Kidney tubule cell (primary cell): Measurements from ENCODE around the gene MX1.
"Not testable (repeated sequence)": the region's sequence is repeated elsewhere in the genome, so short reads cannot be mapped to it uniquely, and the experiment has no call there.

Source experiments
- DNase-seq: peaks from one replicate; pipeline ENCODE4 v3.0.0-alpha.2; 2018; ENCODE audit warnings: low spot score

The MX1 gene

GRCh38 chr21:41407541-41408460, 18.2 kb upstream of the MX1 start:
- no peak for DNase-seq

GRCh38 chr21:41410361-41410760, 15.7 kb upstream of the MX1 start:
- DNase-seq: no peak

- DNase-seq: no peak
Measured at GRCh38 chr21:41410767-41411448, 15.1 kb upstream of the MX1 start.

- peak; percentile 62 for DNase-seq
Measured at GRCh38 chr21:41411449-41412089, 14.5 kb upstream of the MX1 start.

GRCh38 chr21:41417505-41417904, 8.5 kb upstream of the MX1 start:
- DNase-seq: not testable (repeated sequence)

- no peak for DNase-seq
Measured at GRCh38 chr21:41418393-41418792, 7.6 kb upstream of the MX1 start.

GRCh38 chr21:41418956-41419680, 6.9 kb upstream of the MX1 start:
- no peak for DNase-seq

GRCh38 chr21:41419921-41420862, 5.8 kb upstream of the MX1 start:
- DNase-seq: peak; percentile 90

GRCh38 chr21:41420998-41421397, 5.0 kb upstream of the MX1 start:
- not testable (repeated sequence) for DNase-seq

GRCh38 chr21:41422546-41423304, 3.3 kb upstream of the MX1 start:
- no peak for DNase-seq

- not testable (repeated sequence) for DNase-seq
Measured at GRCh38 chr21:41423305-41423636, 2.8 kb upstream of the MX1 start.

GRCh38 chr21:41425588-41425953, 468 bp upstream of the MX1 start:
- DNase-seq: no peak

GRCh38 chr21:41426676-41427404, 801 bp downstream of the MX1 start:
- no peak for DNase-seq

- no peak for DNase-seq
Measured at GRCh38 chr21:41427556-41427955, 1.5 kb downstream of the MX1 start.

- DNase-seq: no peak
Measured at GRCh38 chr21:41428311-41428710, 2.3 kb downstream of the MX1 start.

GRCh38 chr21:41428847-41429246, 2.8 kb downstream of the MX1 start:
- DNase-seq: no peak

GRCh38 chr21:41429305-41429704, 3.3 kb downstream of the MX1 start:
- no peak for DNase-seq

- no peak for DNase-seq
Measured at GRCh38 chr21:41429925-41430491, 4.0 kb downstream of the MX1 start.

GRCh38 chr21:41431788-41432548, 5.9 kb downstream of the MX1 start:
- no peak for DNase-seq
